DOHH2 (cell line): ENCODE data around the gene VSIR.

Experiments used
- H3F3A ChIP-seq: fragments of 200-600 bp; sonication (generic), shearing (Covaris generic); 2 replicates; pipeline ENCODE4 v1.6.0; 2016; ENCODE audit warnings: antibody characterized with exemption, mild to moderate bottlenecking; ENCODE audit not compliant: control insufficient read depth, insufficient read depth
- H3K27ac ChIP-seq: fragments of 200-600 bp; sonication (generic); 2 replicates; pipeline ENCODE4 v1.5.1; 2014; ENCODE audit warnings: low read depth, mild to moderate bottlenecking, low read length, moderate library complexity
- H3K27me3 ChIP-seq: fragments of 200-600 bp; sonication (generic); 2 replicates; pipeline ENCODE4 v1.6.1; 2014; ENCODE audit warnings: mild to moderate bottlenecking, low read length, mixed read lengths; ENCODE audit not compliant: control insufficient read depth
- H3K36me3 ChIP-seq: fragments of 200-600 bp; sonication (generic); 2 replicates; pipeline ENCODE4 v1.6.1; 2014; ENCODE audit warnings: mild to moderate bottlenecking, low read length, moderate library complexity, mixed read lengths; ENCODE audit not compliant: control insufficient read depth
- H3K4me1 ChIP-seq: fragments of 200-600 bp; sonication (generic); 2 replicates; pipeline ENCODE4 v1.6.1; 2014; ENCODE audit warnings: mild to moderate bottlenecking, low read length, mixed read lengths; ENCODE audit not compliant: control insufficient read depth
- H3K4me2 ChIP-seq: fragments of 200-600 bp; sonication (generic); 2 replicates; pipeline ENCODE4 v1.6.0; 2014; ENCODE audit warnings: mild to moderate bottlenecking, low read length, moderate library complexity
- H3K4me3 ChIP-seq: fragments of 200-600 bp; sonication (generic); 2 replicates; pipeline ENCODE4 v1.5.1; 2014; ENCODE audit warnings: mild to moderate bottlenecking, low read length, mixed read lengths
- H3K79me2 ChIP-seq: fragments of 200-600 bp; sonication (generic); 2 replicates; pipeline ENCODE4 v1.6.1; 2014; ENCODE audit warnings: mild to moderate bottlenecking, low read length, mixed read lengths; ENCODE audit not compliant: control insufficient read depth
- H3K9me2 ChIP-seq: fragments of 200-600 bp; sonication (generic); replicated peaks from 2 replicates; pipeline ENCODE4 v1.6.1; 2014; ENCODE audit warnings: mild to moderate bottlenecking, low read length, mixed read lengths; ENCODE audit not compliant: control insufficient read depth
- H3K9me3 ChIP-seq: fragments of 200-600 bp; sonication (generic); 2 replicates; pipeline ENCODE4 v1.6.1; 2014; ENCODE audit warnings: antibody characterized with exemption, low read length, mixed read lengths; ENCODE audit not compliant: control insufficient read depth, insufficient read depth
- H4K20me1 ChIP-seq: fragments of 200-600 bp; sonication (generic); 2 replicates; pipeline ENCODE4 v1.6.0; 2014; ENCODE audit warnings: low read depth, mild to moderate bottlenecking, antibody characterized with exemption, low read length, moderate library complexity; ENCODE audit not compliant: control insufficient read depth, insufficient read depth
- EZH2phosphoT487 ChIP-seq: fragments of 200-600 bp; sonication (generic); IDR thresholded peaks from 2 replicates; pipeline ENCODE4 v1.6.1; 2017; ENCODE audit warnings: borderline replicate concordance, mild to moderate bottlenecking, antibody characterized with exemption, low read length, moderate library complexity, mixed read lengths
- TF ChIP-seq, protein P1 (sequence below): fragments of 200-600 bp; sonication (generic); IDR thresholded peaks from one replicate; pipeline ENCODE4 v1.5.1; 2014; ENCODE audit warnings: antibody characterized with exemption, mild to moderate bottlenecking, low read depth, low read length; ENCODE audit not compliant: poor library complexity, severe bottlenecking

VSIR gene

GRCh38 chr10:71746344-71747037 is 26.8 kb downstream of the VSIR start:
- no peak for TF ChIP-seq EZH2phosphoT487
- TF ChIP-seq, protein P1, sequence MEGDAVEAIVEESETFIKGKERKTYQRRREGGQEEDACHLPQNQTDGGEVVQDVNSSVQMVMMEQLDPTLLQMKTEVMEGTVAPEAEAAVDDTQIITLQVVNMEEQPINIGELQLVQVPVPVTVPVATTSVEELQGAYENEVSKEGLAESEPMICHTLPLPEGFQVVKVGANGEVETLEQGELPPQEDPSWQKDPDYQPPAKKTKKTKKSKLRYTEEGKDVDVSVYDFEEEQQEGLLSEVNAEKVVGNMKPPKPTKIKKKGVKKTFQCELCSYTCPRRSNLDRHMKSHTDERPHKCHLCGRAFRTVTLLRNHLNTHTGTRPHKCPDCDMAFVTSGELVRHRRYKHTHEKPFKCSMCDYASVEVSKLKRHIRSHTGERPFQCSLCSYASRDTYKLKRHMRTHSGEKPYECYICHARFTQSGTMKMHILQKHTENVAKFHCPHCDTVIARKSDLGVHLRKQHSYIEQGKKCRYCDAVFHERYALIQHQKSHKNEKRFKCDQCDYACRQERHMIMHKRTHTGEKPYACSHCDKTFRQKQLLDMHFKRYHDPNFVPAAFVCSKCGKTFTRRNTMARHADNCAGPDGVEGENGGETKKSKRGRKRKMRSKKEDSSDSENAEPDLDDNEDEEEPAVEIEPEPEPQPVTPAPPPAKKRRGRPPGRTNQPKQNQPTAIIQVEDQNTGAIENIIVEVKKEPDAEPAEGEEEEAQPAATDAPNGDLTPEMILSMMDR: no peak
- Histone ChIP-seq H3K79me2 (no peaks in the 10 kb centered on the region), H3K36me3 (no peaks in the 10 kb centered on the region), H3K4me2 (no peak overlapping the region), H3K27me3 (peaks cover 11% of the 10 kb centered on the region), H3K9me3 (no peaks in the 10 kb centered on the region), H3K27ac (no peak overlapping the region), H3K4me3 (no peak overlapping the region), H3K9me2 (no peaks in the 10 kb centered on the region), H3K4me1 (peaks cover 21% of the 10 kb centered on the region), H4K20me1 (0 out of 2 replicates have a peak, but pooled peaks cover 3% of the 10 kb centered on the region), H3F3A (no peaks in the 10 kb centered on the region)

GRCh38 chr10:71745664-71746250 is 27.6 kb downstream of the VSIR start:
- Histone ChIP-seq H3K9me3 (no peaks in the 10 kb centered on the region), H3K4me1 (peaks cover 21% of the 10 kb centered on the region), H3K4me3 (no peak overlapping the region), H3F3A (no peaks in the 10 kb centered on the region), H3K27ac (no peak overlapping the region), H3K4me2 (no peak overlapping the region), H3K79me2 (no peaks in the 10 kb centered on the region), H3K9me2 (no peaks in the 10 kb centered on the region), H4K20me1 (0 out of 2 replicates have a peak, but pooled peaks cover 3% of the 10 kb centered on the region), H3K36me3 (no peaks in the 10 kb centered on the region), H3K27me3 (peaks cover 8% of the 10 kb centered on the region)
- TF ChIP-seq, protein P1: no peak
- no peak for TF ChIP-seq EZH2phosphoT487

DNA sequence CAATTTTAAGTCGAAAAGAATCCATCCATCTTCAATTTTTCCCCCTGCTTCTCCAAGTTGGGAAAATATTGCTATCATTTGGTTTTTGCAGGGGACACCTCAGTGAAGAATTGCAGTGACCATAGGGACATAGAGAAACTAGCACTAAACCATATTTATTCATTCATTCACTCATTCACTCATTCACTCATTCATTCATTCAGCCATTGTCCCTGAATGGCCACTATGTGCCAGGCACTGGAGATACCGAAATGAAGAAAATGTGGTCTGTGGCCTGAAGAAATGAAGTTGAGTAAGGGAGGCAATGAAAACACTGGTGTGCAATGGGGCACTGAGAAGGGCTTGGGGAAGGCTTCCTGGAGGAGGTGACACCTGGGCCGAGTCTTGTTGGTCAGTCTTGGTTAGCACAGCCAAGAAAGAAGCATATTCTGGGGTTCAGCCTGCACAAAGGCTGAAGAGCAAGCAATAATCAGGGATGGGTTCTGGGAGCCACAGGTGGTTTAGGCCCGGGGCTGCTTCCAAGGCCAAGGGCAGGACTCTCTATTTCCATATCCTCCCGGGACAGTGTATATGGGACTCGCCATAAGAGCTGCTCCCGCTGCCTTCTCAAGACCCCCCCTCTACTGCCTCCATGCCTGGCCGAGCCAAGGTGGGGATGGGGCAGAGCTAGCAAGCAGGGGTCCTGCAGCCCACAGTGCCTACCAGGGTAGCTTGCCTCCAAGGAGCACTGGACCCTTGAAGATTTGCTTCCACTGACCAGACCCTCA is 28.2 kb downstream of the VSIR start:
- Histone ChIP-seq H3K4me3 (no peak overlapping the region), H3K4me1 (peaks cover 21% of the 10 kb centered on the region), H3K27ac (no peak overlapping the region)

More for the DNA sequence above, 28.2 kb downstream of the VSIR start:
- Histone ChIP-seq H3K36me3 (no peaks in the 10 kb centered on the region), H3F3A (no peaks in the 10 kb centered on the region), H3K9me3 (no peaks in the 10 kb centered on the region), H4K20me1 (0 out of 2 replicates have a peak, but pooled peaks cover 3% of the 10 kb centered on the region), H3K27me3 (peaks cover 3% of the 10 kb centered on the region; the same call in 1 of the 2 replicates), H3K9me2 (no peaks in the 10 kb centered on the region), H3K4me2 (no peak overlapping the region), H3K79me2 (no peaks in the 10 kb centered on the region)
- TF ChIP-seq, protein P1: no peak
- TF ChIP-seq EZH2phosphoT487: no peak
